GM12864 (cell line): ENCODE measurements around the gene NDST1.

Source experiments
- DNase-seq: peaks from one replicate; pipeline ENCODE4 v3.0.0-alpha.2; 2011; ENCODE audit warnings: low read depth
- H3K4me3 ChIP-seq: 2 replicates; pipeline ENCODE4 v1.5.1; 2011; ENCODE audit warnings: mild to moderate bottlenecking, low read depth, low read length, control low read depth
- CTCF ChIP-seq: IDR thresholded peaks from 2 replicates; pipeline ENCODE4 v1.5.1; 2011; ENCODE audit warnings: low read depth, mild to moderate bottlenecking, moderate library complexity, low read length, control low read depth, inconsistent platforms; ENCODE audit errors: missing control alignments

The NDST1 gene

GRCh38 chr5:150535611-150536010, 27.7 kb downstream of the NDST1 start:
- no peak for TF ChIP-seq CTCF
- DNase-seq = no peak
- no peak overlapping the region for H3K4me3 ChIP-seq

- H3K4me3 ChIP-seq = no peak overlapping the region
- DNase-seq = no peak
- TF ChIP-seq CTCF = no peak
These were observed 30.3 kb downstream of the NDST1 start for GRCh38 chr5:150538007-150538917.

DNA sequence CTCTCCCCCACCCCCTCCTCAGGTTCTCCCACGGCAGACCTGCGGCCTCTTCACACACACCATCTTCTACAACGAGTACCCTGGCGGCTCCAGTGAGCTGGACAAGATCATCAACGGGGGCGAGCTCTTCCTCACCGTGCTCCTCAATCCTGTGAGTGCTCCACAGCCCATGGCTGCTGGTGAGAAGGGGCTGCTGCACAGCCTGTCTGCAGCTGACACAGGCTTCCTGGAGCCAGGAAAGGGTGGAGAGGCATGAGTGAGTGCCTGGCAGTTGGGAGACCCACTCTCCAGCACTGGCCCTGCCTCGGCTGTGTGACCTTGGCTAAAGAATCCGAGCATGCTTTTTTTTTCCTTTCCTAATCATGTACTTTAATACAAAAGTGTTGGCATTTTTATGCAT, 31.3 kb downstream of the NDST1 start:
- no peak overlapping the region for H3K4me3 ChIP-seq
- TF ChIP-seq CTCF = no peak
- no peak for DNase-seq

DNA sequence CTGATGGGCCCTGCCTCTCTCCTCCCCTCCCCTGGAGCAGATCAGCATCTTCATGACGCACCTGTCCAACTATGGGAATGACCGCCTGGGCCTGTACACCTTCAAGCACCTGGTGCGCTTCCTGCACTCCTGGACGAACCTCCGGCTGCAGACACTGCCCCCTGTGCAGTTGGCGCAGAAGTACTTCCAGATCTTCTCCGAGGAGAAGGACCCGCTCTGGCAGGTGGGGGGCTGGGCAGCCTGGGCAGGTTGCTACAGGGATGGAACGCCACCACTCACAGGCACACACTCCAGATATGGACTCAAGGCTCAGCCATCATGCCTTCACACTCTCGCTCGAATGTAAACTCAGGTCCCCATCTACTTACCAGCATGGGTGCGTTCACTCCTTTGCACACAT, 32.1 kb downstream of the NDST1 start:
- no peak overlapping the region for H3K4me3 ChIP-seq
- DNase-seq = no peak
- TF ChIP-seq CTCF = no peak

DNA sequence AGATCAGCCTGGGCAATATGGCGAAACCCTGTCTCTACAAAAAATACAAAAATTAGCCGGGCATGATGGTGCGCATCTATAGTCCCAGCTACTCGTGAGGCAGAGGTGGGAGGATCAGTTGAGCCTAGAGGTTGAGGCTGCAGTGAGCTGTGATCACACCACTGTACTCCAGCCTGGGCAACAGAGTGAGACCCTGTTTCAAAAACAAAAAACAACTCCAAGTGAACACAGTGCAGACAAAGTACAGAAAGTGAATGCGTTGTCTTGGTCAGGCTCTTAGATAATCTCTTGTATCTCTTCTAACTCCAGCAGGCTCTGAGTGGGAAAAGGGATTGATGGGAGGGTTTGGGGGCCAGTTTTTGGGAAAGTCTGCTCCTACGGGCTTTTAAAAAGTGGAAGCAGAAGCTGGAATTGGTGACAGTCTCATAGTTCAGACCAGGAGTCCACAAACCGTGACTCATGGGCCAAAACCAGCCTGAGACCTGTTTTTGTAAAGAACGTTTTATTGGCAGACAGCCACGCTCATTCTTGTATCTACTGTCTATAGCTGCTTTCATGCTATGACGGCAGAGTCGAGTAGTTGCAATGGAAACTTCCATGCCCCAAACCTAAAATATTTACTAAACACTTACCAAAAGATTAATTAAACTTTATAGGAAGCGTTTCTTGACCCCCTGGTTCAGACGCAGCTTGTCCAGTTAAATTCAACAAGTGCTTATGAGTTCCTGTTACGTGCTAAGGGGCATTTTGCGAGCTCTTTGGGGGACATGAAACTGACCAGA, 32.9 kb downstream of the NDST1 start:
- H3K4me3 ChIP-seq = no peak overlapping the region
- no peak for TF ChIP-seq CTCF
- DNase-seq = no peak

GRCh38 chr5:150541397-150541675, 33.4 kb downstream of the NDST1 start:
- no peak for DNase-seq
- TF ChIP-seq CTCF = no peak

More at GRCh38 chr5:150541397-150541675, 33.4 kb downstream of the NDST1 start:
- H3K4me3 ChIP-seq = no peak overlapping the region
